IPS-11a (cell line): ENCODE data around the gene LMBR1L.

Experiments
- H3K4me3 ChIP-seq: one replicate; pipeline ENCODE4 v1.5.1; 2013; ENCODE audit warnings: low read depth, low read length, control low read depth

The LMBR1L gene

DNA sequence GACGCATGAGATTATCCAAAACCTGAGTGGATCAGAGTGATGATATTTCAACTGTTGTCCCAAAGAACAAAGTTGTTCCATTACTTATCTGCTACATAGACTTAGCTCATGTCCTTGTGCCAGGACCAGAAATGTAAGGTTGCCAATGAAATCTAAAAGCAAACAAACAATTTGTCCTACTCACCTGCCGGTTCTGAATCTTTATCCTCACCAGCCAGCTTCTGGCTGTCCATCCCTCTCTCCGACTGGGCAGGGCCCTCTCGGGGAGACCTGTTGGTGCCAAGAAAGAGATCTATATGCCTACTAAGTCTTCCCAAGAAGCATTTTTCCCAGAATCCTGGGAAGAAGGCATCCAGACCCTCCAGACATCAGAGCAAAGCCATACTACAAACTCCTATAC, 55.6 kb downstream of the LMBR1L start:
- no peak overlapping the region for H3K4me3 ChIP-seq

DNA sequence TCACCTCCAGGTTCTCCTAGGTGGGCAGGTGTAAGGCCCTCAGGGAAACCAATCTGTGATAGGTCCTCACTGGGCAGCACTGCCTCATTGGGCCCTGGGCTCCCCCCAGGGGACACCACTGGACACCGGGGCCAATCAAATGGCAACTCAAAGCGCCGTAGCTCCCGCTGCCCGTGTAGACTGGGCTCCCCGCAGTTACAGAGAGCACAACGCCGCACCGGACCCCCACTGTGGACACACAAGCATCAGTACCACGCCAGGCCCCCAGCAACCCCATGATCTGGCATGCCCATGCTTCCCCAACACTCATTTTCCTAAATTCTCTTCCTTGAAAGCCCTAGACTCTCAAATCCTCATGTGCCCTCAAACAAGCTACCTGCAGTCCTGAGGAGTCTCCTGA, 56.1 kb downstream of the LMBR1L start:
- H3K4me3 ChIP-seq, result no peak overlapping the region

DNA sequence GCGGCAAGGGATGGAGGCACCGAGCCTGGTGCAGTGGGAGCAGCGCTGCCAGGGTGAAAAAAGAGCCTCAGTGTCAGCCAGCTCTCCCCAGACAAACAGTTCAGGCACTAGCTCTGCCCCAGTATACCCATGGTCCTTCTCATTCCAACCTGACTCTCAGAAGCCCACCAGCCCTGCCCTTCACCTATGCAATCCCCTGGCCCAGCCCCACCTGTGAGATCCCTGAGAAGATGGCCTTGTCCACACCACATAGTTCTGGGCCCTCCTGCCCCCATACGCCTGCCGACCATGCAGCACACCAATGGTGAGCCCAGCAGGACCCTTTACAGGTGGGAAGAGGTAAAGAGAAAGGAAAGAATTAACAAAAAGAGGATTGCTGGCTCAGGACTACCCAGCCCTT, 56.6 kb downstream of the LMBR1L start:
- H3K4me3 ChIP-seq, result no peak overlapping the region

DNA sequence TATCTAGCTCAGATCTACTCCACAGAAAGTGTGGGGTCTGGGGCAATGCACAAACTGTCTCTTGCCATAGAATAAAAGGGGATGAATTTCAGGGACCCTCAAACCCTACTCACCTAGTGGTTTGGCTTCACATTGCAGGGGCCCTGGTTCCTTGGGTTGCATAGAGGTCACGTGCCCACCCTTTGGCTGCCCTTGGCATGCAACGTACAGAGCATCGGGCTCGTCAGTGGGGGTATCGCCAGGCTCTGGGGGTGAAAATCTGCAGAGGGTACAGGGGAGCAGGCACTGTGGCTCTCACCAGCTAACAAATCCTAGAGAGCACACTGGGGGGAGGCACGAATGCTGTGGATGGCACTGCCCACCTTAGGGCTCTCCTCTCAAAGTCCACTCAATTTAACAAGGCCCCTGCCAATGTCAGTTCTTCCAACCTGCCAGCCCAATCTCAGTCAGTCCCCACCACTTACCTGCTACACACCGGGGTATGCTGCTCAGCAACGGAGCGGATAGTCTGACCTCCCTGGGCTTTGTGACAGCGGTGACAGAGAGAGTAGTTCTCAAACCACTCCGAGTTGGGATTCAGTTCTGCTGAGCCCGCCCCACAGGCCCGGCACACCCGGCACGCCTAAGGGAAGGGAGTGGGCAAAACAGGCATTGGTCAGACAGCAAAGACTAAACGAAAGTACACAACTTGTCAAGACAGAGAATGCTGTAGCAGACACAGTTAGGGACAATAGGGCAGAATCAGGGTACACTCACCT, 58.0 kb downstream of the LMBR1L start:
- no peak overlapping the region for H3K4me3 ChIP-seq

DNA sequence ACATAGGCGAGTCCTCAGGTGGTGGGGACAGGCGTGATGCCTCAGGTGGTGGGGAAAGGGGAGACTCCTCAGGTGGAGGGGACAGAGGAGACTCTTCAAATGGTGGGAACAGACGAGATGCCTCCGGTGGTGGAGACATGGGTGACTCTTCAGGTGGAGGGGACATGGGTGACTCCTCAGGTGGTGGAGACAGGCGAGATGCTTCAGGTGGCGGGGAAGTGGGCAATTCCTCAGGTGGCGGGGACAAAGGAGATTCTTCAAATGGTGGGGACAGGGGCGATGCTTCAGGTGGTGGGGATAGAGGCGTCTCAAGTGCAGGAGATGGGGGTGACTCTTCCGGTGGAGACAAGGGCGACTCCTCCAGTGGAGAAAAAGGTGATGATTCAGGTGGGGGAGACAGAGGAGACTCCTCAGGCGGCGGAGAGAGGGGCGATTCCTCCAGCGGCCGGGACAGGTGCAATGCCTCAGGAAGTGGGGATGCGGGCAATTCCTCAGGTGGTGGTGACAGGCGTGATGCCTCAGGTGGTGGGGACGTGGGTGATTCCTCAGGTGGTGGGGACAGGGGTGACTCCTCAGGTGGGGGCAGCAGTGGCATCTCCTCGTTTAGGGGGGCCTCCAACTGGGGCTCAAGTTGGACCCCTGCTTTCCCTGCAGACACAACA, 58.7 kb downstream of the LMBR1L start:
- no peak overlapping the region for H3K4me3 ChIP-seq

DNA sequence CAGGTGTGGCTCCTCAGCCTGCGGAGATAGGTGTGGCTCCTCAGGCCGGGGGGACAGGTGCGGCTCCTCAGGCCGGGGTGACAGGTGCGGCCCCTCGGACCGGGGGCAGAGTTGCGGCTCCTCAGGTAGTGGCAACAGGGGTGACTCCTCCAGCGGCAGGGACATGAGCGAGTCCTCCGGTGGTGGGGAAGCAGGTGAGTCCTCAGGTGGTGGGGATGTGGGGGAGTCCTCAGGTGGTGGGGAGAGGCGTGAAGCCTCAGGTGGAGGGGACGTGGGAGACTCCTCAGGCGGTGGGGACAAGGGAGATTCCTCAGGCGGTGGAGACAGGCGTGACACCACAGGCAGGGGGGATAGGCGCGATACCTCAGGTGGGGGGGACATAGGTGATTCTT, 59.3 kb downstream of the LMBR1L start:
- H3K4me3 ChIP-seq, result no peak overlapping the region

DNA sequence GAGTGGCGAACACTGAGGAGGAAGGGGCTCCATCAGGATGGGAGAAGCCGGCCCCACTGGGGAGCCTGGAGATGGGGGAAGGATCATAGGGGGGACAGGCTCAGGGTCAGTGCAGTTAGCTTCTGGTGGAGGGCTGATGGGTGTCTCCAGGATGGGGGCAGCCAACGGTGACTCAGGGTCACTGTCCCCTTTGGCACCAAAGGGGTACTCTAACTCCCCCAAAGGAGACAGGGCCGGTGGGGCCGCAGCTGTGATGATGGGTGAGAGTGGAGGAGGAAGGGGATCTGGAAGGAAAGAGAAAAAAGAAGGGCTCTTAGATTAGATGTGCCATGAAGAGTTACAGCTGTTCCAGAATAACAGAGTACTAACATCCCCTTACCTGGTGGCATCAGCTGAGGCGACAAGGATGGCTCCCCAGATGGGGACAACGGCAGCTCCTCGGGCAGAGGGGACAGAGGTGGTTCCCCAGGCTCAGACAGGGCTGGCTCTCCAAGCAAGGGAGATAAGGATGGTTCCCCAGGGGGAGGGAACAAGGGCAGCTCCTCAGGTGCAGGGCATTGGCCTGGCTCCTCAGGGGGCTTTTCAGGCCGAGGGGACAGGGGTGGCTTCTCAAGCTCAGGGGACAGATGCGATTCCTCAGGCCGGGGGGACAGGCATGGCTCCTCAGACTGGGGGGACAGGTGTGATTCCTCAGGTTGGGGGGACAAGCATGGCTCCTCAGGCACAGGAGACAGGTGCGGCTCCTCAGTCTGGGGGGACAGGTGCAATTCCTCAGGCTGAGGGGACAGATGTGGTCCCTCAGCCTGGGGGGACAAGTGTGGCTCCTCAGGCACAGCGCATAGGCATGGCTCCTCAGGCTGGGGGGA, 59.9 kb downstream of the LMBR1L start:
- no peak overlapping the region for H3K4me3 ChIP-seq

DNA sequence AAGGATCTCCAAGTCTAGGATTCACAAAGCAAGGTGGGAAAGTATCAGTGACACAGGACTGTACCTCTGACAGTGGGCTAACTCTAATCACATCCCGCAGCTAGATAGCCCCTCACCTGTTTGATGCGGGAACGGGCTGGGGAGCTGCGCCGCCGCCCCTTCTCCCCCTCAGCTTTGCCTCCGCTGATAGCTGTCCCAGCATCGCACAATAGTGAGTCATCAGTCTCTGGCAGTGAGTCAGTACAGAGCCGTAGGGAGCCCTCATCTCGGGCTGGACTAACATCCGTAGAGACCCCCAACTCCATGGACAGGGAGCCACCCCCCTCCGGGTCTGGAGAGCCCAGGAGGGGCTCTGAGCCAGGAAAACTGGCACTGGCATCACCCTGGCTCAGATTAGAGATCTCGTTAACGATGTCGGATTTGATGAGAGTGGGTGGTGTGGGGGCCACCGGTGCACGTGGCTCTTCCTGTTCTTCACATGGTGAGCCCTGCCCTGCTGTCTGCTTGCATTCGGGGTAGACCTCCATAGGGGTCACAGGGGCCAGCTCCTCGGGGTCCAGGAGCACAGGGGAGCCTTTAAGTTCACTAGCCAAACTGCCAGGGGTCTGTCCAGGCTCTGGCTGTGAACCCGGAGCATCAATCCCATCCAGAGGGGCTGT, 61.0 kb downstream of the LMBR1L start:
- no peak overlapping the region for H3K4me3 ChIP-seq

DNA sequence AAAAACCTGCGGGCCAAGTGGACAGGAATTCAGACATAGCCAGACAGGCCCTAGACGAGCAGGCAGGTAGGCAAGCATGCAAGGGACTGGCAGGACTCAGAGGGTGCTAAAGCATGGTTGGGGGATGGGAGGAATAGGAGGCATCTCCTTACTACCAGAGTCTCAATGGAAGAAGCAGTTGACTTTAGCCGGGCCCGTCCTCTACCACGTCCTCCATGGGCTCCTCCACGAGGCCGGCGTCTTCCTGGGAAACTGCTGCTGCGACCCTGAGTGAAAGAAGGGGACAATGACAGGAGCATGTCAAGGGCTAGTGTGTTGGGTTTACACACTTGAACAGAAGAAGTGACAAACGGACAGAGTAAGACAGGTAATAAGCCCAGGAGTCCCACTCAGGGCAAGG, 61.7 kb downstream of the LMBR1L start:
- no peak overlapping the region for H3K4me3 ChIP-seq
